ENCODE data around the gene UCK2.

DNA sequence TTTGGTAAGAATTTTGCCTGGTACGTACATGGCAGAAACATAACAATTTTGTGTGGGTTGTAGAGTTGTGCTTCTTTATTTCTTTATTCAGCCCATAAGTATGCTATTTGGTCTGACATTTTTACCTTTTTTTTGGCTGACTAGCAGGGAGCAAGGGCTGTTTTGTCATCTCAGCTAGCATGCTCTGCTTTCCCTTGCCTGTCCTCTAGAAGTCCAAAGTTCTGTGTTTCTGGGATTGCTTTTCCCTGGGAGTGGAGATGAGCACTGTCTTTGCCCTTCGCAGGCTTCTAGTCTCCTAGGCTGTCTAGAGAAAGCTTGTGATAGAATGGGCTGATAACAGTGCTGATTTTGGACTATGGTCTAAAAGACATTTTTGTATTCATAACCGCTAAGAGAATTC, 7.5 kb downstream of the UCK2 start:
- TF ChIP-seq POLR2AphosphoS5 (IDR thresholded peaks at IDR 0.05; ENCODE audit: low read depth, low read length) (no peak), EP300 (IDR thresholded peaks at IDR 0.05; ENCODE audit: borderline replicate concordance in 1 of 2, low read depth in 2 of 2, low read length in 2 of 2) (no peak)

All from H1 (cell line).